ENCODE results near the gene SINHCAF. TPM values are rescaled to one million over a fixed set of nuclear protein-coding genes. Genes with fewer than 3 reads are reported as not detected.
A peak's percentile ranks its signal among the peaks of the same experiment; 100 is the strongest.

SINHCAF gene
- total RNA-seq, 1 experiment from 2014 or later, result 32.7 TPM

DNA sequence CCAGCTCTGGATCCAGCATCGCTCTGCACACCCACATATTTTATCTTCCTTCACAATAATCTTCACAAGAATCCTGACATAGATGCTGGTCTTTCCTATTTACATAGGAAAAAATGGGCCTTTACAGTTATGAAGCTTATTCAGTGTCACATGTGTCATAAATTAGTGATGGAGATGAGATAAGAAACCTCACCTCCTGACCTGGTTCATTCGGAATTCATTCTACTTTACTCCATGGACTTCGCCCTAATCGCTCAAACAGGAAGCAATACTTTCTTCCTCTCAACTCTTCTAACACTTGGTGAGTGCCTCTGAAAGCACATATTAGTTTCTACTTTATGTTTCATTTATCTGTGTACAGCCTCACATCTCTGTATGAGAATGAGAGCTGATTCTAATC, 12.0 kb upstream of the SINHCAF start:
- no peak for DNase-seq (ENCODE audit: low read depth)

DNA sequence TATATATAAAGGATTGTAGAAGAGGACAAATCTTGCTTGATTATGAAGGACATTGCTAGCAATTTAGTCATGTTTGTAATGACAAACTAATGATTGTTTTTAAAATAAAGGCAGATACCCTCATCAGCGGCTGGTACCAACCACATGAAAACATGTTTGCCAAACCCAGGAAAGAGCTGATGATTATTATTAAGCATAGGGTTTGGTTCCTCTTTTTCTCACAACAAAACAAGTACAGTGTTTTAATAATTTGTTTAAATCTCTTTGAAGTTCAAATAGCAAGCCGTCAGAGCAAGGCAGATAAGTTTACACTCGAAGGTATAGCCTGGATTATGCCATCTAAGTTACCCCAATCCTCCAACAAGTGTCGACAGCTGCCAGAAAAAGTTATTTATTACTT, 5.3 kb upstream of the SINHCAF start:
- DNase-seq (ENCODE audit: low read depth), result no peak

DNA sequence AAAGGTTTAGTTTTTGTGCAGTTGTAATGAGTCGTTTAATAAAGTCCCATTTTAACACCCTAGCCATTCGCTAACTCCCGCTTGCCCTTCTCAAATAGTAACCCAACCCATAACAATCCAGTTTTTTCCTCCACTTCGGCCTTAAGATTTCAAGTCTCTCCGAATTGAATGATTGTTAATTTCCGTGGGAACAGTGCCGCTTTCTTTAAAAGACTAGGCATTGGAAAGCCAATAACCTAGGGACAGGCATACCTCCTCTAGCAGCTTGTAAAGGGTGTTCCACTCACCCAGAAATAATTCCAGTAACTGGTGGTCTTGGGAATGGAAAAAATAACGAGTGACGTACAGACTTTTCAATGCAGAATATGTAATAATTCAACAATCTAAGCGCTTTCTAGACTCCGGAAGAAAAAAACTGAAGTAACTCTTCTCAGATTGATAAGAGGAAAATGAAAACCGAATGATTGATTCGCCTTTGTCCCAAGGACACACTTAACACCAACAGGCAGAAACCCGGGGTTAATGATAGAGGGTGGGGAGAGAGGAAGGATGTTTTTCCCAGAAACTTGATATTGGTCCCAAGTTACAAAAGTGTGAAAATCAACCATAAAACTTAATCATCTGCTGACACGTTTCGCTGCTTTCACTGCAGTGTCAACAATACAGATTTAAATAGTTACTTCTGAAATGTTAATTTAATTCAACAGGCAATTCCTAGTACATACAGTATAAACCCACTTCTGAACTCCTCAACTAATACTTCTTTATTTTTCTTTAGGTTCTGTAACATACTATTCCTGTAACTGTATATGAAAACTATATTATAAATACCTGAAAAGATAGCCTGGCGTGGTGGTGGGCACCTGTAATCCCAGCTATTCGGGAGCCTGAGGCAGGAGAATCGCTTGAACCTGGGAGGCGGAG, 1.0 kb upstream of the SINHCAF start:
- DNase-seq (ENCODE audit: low read depth), result no peak

DNA sequence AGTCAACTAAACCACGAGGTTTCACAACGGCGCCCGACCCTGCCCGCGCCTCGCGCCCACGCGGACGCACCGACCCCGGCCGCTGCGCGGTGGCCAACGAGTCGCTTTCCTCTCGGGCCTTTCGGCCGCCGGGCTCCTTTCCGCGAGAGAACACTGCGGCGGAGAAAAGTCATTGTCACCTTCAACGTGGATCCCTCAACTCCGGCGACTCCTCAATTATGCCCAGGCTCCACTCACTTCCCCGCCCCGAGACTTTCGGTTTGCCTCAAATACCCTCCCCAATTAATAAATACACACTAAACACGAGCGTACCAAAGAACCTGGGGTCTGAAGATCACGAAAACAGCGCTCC, 450 bp downstream of the SINHCAF start:
- no peak for DNase-seq (ENCODE audit: low read depth)

DNA sequence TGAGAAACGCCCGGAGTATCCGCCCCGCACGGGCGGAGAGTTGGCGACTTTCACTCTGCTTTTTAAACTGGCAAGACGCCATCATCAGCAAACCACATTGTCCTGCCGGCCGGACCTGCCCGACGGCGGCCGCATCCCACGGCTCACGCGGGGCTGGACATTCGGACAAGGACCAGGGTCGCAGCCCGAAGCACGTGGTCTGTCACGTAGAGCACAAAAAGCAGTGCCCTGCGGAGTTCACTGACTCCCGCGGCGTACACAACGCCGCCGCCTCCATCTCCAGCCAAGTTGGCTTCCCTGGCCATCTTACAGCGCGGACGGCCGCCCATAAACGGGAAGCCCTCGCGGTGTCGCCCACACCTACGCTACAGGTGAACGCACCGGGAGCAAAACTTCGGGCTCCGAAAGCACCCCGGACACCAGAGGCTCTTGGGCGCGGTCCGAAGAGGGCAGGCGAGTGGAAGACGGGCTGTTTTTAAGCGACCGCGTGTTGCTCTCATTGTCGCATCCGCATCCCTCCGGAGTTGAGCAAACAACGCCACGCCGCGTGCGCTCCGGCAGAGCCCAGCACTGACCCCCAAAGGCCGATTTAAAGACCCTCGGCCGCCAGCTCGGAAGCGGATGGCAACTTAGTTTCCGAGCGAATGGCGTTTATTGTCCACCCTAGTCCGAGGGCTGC, 966 bp downstream of the SINHCAF start:
- DNase-seq (ENCODE audit: low read depth), result peak; percentile 70

DNA sequence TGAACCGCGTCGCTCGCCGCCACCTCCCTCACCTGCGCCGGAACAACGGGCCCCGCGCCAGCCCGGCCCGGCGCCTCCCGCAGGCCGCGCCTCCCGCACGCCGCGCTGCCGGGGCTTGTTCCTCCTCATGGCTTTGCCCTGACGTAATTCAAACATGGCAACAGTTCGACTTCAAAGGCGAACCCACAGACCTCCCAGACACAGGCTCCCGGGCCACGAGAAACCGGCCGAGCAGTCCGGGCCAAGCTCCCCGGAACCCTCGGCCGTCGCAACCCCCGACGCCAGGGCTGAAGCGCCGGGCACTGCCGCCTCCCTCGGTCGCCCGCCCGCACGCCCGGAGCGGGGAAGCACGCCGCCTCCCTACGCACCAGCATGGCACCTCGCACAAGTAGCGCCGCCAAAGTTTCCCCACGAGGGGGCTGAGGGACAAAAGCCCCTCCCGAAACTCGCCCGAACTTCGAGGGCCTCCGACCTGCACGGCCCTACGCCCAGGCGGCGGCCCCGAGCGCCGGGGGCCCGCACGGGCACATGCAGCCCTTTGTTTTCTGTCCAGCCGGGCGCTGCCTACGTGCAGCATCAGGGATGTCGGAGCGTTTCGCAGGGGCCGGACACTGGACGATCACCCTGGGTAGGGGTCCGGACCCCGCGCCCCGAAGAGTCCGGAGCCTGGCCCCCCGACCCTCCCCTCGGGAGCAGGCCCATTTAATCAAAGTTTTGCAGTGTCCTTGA, 1.7 kb downstream of the SINHCAF start:
- DNase-seq (ENCODE audit: low read depth), result peak; percentile 68

DNA sequence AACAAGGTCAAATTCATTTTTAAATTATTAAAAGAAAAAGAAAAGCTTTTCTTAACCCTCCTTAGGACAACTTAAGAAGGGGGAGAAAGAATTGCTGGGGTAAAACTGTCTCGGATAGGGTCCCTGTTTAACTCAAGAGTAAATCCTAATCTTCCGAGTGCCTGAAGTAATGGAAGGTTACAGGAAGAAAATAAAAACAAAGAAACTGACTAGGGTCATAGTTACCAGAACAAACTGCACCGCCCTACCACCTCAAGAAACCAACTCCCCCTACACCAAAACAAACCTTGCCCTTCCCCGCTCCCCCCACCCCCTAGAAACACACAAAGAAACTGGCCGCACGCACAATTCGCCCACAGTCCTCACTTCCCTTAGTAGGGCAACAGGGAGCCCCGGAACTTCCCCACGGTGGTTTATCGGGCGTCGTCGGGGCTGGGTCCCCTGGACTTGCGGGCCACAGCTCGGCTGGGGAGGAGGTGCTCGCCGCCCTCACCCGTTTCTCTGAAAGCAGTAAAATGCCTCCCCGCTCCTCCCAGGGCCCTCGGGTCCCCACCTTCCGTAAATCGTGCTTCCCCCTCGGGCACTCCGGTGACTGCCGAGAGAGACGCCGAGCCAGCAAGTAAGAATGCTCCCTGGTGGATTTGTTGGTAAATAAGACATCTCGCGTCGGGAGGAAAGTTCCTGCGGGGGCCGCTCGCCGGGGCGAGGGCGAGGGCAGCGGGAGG, 2.4 kb downstream of the SINHCAF start:
- DNase-seq (ENCODE audit: low read depth), result peak; percentile 30

DNA sequence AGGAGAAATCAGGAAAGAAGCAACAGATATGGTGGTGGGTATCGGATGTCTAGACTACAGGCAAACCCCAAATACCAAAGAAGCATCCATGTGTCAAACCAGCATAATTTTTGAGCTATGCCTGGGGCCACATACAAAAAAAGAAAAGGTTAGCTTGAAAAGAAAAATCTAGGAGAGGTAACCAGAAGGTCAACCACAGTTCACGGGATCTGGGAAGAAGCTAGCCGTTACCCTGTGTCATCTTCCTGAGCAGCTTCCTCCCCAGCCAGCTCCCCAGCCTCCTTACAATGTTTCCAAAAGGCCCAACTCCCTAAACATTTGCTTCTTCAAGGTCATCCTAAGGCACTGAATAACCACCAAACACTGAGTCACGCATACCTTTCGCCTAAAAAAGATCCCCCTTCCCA, 3.1 kb downstream of the SINHCAF start:
- peak; percentile 79 for DNase-seq (ENCODE audit: low read depth)

DNA sequence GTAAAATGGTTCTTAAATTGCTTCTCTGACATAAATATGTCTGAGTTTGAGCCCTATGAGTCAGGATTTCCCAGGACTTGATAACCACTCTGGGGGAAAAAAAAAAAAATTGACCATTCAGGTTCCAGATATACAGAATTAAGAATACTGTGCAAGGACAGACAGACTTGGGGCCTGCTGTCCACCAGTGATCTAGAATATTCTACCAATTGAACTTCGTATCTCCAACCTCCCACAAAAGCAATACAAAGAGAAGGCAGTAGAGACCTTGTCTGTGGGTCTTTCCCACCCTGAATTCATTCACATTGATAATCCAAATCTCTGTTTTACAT, 4.1 kb downstream of the SINHCAF start:
- no peak for DNase-seq (ENCODE audit: low read depth)

DNA sequence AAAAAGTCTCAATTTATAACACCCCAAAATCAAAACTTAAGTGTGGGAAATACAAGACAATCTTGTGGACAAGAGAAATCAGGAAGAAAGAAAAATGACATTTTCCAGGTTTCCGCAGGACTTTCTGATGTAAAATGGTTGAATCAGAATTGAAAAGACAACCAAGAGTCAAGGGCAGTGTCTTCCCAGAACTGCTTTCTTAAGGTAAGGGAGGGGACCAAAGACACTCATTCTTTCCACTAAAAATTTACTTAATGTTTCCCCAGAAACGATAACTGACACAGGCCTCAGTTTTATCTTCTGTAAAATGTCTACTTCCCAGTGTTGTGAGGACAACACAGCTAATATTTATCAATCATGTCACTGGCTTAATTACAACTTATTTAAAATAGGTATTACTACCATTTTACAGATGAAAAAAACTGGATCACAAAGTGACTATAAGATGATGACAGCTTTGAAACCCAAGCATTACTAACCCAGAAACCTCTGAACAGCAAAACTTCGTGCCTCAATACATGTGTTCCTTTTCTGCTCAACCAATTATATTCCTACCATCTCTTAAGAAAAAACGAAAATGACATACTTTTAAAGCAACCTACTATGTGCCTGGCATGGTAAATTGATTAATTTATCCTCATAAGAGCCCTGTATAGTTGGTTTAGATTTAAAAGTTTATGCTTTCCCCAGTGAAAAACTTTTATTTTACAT, 4.6 kb downstream of the SINHCAF start:
- DNase-seq (ENCODE audit: low read depth), result no peak

DNA sequence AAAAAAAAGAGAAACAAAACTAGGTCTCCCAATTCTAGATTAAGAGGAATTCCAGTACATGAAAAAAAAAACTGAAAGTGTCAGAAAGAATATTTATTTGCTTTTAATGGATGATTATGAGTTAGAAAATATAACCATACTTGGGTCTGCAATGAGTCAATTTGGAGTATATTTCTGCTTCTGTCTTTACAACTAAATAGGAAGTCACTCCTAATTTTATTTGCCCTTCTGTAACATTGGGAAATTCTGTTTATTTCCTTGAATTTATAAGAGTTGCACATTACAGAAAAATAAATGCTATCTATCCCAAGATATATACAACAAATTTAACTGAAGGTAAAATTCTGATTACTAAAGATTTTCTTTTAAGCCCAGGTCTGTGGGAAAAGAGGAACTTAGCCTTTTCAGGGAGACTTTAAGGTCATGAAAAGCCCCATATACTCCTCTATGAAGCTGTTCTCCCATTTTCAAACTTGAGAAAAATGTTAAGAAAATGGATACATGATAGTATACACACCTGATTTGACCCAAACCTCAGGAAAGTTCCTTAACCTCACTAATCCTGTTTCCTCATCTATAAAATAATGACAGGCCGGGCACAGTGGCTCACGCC, 7.2 kb downstream of the SINHCAF start:
- DNase-seq (ENCODE audit: low read depth), result no peak

DNA sequence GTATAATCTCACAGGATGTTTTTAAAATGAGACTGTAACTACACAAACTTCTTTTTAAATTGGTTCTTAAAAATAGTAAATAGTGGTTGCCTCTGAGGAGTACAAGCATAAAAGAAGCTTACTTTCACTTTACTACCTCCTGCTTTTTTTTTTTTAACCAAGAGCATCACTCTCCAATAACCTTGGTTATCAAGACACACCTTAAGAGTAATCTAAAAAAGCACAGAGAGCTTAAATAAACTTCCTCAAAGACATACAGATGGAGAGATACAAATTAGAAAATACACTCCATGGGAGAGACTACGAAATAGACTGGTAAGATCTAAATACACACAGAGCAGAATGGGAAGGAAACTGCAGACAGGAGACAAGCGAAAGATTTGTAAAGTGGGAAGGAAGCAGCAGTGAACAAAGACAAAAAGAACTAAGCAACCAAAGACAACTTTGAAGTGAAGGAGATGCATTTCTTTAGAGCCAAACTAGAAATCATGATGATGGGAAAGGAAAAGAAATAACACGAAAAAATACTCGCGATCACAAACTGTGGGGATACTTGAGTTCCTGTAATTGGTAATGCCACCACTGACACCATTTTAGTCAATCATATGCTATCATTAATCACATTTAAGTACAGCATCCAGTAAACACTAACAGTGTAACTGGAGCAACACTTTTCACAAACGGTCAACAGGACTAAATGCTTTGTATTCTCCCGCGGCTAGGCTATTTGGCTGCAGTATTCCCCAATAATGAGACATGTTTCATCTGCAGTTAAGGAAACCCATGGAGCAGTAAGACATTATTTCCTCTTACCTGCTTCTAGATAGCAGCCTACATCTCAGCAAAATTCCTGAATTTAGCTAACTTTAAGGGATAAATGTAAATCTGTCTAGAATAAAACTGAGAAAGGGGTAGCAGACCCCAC, 8.2 kb downstream of the SINHCAF start:
- DNase-seq (ENCODE audit: low read depth), result no peak

DNA sequence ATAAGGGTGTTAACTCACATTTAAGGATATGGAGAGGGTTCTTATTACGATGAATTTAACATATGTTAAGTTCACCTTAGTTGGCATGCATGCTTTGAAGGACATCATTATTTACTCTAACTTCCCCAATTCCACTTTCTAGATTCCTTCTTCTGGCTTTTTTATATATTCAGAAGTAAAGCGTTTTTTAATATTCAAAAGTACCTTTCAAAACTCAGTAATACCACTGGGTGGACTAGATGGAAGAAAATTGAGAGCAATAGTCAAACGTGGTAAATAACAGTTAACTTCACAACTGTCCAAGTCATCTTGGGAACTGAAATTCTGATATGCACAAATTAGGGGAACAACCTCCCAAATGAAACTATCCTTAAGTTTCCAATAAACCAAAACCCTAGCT, 9.1 kb downstream of the SINHCAF start:
- DNase-seq (ENCODE audit: low read depth), result no peak

DNA sequence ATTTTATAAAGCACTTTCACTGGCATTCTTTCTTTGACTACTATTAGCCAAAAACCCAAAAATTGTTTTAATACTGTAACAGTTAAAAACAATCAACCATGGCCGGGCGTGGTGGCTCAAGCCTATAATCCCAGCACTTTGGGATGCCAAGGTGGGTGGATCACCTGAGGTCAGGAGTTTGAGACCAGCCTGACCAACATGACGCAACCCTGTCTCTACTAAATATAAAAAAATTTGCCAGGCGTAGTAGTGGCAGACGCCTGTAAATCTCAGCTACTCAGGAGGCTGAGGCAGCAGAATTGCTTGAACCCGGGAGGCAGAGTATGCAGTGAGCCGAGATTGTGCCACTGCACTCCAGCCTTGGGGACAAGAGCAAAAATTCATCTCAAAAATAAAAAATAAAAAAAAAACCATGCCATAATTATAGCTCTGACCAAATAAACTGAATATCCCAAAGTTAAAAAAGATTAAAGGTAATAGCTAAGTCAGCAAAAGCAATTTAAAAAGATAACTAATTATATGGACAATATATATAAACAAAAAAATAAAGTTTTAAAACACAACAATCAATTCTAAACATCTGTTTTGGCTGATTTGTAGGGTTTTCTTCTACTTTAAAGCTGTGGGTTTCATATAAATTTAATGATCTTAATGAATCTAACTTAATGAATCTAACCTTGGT, 10.0 kb downstream of the SINHCAF start:
- DNase-seq (ENCODE audit: low read depth), result no peak

DNA sequence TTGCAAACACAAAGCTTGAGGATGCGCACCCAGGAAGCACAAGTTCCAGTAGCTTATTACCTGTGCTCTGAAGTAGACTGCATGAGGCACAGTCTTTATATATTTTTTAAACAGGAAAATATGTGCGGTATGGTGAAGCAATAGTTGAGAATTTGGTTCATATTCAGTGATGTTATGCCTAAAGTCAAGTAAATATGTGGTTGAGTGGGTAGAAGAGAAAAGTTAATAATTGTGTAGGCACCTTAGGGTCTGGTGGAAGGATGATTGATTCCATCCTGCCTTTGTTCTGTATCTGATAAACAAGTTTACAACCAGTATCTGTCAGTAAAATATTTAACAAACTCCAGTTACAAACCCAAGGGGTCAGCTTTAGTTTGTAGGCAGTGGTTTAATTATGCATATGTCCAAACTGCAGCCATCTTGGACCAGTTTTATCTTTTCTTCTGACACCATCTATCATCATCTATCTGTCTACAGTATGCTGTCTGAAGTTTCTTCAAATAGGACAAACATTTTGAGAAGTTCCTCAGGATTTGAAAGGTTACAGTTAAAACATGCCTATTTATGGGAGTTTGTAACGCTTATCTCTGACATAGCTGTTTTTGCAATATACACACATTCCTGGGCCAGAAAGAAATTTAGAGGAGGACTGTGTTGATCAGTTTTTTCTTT, 10.8 kb downstream of the SINHCAF start:
- no peak for DNase-seq (ENCODE audit: low read depth)

DNA sequence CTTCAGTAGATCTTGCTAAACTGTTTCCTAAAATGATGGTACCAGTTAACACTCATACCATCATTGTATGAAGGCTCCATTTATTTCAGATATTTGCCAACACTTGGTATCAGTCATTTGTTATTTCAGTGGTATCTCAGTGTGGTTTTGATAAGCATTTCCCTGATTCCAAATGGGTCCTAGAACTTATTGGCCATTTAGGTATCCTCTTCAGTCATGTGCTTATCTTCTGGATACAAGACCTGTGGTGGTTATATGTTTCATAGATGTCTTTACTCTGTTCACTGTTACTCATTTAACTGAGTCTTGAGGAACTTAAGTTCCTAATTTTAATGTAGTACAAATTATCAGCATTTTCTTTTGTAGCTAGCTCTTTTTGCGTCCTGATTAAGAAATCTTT, 13.5 kb downstream of the SINHCAF start:
- no peak for DNase-seq (ENCODE audit: low read depth)

DNA sequence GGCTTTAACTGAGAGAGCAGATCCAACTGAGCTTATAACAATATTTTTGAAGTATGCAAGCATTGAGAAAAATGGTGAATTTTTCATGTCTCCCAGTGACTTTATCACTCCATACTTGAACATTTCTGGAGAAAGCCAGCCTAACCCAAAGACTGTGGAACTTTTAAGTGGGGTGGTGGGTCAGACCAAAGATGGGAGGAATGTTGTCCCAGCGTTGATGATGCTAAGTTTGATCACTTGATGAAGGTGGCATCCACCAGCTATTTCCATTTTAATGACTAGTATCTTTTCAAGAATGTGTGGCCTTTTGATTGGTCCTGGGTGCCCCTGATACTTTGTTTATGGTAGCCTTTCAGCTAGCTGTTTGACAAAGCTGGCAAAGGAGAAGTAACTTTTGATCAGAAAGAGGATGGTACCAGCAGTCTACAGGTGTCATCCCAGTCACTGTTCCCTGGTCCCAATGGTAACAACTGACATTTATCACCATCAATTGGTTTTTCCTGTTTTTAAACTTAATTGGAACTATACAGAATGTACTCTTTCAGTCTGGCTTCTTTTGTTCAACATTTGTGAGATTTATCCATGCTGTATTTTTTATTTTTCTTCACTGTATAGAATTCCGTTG, 14.2 kb downstream of the SINHCAF start:
- no peak for DNase-seq (ENCODE audit: low read depth)

DNA sequence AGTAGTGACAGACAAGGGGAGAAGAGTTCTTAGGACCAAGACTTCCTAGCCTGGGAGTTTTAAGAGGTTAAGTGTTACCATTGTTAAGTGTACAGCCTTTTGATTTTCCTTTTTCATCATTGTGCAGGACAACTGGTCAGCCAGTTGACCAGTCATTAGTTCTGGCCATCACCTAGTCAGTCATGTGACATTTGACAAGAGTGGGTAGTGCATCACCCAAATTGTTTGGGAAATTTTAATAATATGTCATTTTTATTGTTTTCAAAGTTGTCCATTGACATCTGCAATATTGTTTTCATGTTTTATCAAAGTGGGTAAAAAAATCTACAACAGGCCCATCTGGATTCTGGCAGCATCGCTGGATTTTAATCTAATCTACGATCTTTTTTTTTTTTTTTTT, 15.5 kb downstream of the SINHCAF start:
- no peak for DNase-seq (ENCODE audit: low read depth)

Measured in RPMI7951 (cell line).